ENCODE data around the gene ZNF17.

ZNF17 gene

DNA sequence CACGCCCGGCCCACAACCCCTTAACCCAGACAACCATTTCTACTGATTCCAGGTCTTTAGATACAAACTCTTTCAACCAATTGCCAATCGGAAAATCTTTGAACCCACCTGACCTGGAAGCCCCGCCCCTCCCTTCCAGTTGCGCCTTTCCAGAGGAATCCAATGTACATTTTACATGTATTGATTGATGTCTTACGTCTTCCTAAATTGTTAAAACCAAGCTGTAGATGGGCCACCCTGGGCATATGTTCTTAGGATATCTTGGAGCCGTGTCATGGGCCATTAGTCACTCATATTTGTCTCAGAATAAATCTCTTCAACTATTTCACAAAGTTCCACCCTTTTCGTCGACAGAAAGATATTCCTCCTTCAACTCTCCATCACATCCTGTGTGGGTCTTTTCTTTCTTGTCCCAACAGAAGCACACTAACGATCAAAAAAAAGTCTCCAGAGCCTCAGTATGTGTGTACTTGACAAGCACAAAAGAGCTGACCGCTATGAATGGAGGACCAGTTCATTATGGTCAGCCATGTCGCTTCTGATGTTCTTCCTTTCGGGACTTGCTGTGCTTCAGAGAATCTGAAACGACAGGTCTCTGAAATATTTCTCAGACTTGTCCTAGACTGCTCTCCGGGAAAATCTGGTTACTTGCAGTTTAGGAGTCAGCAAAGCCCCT lies 23.6 kb downstream of the ZNF17 start:
- DNase-seq (ENCODE audit: low read depth), result no peak

DNA sequence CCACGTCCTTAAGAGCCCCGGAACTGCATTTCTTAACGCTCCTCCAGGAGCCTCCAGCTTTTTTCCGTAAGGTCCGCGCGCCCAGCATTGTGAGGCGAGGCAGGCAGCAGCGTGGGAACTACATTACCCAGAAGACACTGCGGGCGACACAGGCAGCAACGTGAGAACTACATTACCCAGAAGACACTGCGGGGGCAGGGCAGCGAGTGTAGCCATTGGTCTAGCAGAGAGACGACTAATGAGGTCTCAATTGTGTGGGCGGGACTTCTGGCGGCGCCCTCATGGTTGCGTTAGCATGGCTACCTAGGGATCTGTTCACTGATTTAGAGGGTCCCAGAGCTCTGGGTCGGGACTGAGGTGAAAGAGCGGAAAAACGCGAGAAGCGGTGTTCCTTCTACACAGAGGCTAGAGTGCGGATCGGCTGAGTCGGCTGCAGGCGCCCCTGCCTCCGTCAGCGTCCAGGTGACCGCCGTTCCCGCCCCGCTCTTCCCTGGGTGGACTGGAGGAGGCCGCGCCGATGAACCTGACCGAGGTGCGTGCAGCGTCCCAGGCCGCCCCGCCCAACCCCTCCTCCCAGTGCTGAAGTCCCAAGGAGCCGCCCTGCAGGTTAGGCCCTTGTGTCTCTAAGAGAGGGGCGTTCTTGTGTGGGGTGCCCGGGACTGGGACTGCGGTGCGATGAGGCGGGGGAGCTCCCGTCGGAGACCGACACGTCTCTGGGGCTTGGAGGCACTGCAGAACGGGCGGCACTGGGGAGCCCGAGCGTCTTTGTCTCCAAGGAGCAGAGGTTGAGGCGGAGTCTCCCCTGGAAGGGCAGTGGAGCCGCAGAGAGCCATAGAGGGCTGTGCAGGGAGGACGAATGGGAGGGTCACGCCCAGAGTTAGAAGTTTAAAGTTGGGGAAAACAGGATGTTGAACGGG lies 24.4 kb downstream of the ZNF17 start, which contains the start of gene ZNF749:
Gene ZNF749, plus strand, starts transcription at position 264 of the 917 bp plus-strand sequence. Its CDS starts 254 bp downstream, at position 518.
- peak; percentile 66 for DNase-seq (ENCODE audit: low read depth)

DNA sequence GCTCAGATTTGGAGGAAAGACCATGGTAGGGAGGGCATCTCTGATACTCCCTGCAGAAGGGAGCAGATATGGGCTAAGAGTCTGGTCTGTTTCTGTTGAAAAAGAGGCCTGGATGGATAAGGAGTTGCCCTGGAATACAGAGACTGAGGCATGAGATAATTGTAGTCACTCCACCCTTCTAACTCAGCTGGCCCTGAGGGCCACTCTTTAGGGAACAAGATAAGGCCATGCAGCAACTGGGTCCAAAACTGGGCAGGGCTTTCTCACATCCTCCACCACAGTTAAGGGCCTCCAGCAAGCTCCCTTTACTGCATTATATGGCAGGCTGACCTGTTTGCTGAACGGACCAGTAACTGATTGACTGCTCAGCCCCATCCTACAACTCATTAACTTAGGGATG lies 25.5 kb downstream of the ZNF17 start:
- DNase-seq (ENCODE audit: low read depth), result no peak

DNA sequence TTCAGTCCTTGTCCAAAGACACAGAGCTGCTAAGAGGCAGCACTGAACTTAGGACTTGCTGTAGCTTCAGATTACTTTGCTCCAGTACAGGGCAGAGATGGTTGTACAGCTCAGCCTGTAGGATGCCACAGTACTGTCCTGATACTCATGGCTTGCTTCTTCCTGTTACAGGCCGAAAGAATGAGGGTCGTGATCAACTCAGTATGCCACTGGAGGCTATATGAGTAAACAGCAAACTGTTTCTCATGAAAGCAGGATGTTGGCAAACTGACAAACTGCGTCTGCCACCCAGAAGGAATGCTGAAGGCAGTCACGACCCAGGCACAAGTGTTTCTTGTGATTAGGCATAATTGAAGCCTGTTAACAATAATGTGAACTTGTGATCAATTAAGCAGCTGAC lies 27.0 kb downstream of the ZNF17 start:
- no peak for DNase-seq (ENCODE audit: low read depth)

- no peak for DNase-seq (ENCODE audit: low read depth)
Observed at GRCh38 chr19:57438925-57439324, 28.0 kb downstream of the ZNF17 start.

DNA sequence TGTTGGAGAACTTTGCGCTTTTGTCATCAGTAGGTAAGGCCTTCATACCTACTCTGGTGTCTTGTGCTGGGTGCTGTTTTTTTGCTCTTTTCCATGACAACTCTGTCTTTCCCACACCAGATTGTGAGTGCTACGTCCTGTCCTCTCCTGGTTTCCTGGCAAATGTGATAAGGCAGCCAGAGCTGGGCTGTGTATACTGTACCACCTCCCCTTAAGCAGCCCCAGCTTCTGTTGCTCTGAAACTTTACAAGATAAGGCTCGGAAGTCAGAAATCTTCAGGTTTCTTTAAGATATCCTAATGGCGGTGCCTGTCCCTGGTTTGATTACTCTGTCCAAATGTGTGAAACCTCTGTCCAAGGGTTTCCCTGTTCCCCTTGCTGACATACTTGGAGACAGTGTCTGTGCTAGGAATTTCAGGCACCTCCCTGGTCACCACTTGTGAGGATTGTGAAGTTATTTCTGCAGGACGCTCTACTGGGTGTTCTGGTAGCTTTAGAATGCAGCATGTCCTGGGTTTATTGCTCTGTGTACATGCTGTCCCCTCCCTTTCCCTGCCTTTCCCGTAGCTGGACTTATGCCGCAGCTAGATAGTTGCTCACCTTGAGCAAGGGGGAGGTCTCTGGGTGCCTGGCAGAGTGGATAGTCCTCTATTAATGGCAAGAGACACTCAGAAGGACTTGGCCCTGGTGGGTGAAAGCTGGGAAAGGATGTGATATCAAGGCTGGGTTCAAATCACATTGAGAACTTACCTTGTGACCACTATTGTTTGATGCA lies 31.2 kb downstream of the ZNF17 start:
- no peak for DNase-seq (ENCODE audit: low read depth)

DNA sequence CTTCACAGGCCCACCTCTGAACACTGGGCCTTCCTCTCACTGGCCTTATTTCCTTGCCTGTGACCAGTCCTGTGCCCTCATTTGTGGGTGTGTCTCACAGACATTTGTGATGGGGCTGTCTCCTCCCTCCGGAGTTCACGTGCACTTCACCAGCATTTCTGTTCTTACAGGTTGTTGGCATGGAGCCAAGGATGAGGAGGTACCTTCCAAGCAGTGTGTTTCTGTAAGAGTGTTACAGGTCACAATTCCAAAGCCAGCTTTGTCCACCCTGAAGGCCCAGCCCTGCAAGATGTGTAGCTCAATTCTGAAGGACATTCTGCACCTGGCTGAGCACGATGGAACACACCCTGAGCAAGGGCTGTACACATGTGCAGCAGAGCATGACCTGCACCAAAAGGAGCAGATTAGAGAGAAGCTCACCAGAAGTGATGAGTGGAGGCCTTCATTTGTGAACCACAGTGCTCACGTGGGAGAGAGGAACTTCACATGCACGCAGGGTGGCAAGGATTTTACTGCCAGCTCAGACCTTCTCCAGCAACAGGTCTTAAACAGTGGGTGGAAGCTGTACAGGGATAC lies 32.2 kb downstream of the ZNF17 start:
- no peak for DNase-seq (ENCODE audit: low read depth)

- DNase-seq (ENCODE audit: low read depth), result no peak
Observed at GRCh38 chr19:57452307-57452706, 41.3 kb downstream of the ZNF17 start.

DNA sequence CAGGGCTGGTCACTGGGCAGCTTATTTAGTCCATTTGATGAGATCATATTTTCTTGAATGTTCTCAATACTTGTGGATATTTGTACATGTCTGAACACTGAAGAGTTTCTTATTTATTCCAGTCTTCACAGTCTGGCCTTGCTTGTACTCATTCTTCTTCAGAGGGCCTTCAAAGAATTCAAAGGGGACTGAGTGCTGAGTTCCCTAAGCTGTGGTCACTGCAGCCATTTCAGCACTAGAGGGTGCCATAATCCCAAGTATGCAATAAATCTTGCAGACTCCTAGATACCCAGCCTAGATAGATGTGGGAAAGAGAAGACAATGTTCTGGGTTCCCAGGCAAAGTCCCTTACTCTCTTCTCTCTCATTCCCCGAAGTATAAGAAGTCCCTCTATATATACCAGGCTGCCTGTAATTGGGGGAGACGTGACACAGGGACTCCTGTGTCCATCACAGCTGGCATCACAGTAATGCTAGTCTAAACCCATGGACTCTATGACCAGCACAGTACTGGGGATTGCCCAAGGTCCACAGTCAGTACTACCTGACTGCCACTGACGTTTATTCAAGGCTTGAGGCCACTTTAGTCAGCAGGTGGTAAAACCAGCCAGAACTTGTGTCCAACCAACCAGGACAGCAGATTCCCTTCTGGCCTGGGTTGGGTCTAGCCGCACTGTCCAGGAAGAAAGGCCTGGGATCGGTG lies 54.9 kb downstream of the ZNF17 start:
- no peak for DNase-seq (ENCODE audit: low read depth)

GRCh38 chr19:57466489-57466888 lies 55.5 kb downstream of the ZNF17 start:
- DNase-seq (ENCODE audit: low read depth), result no peak

All from stimulated activated CD8-positive, alpha-beta memory T cell treated with anti-CD3 and anti-CD28 coated beads, Interleukin-15, amount 100 ng/mL, for 24 hours (primary cell).